Body of pancreas (tissue), 4 donors: ENCODE results near the gene FAM162A. TPM values are rescaled to one million over a fixed set of nuclear protein-coding genes. Genes with fewer than 3 reads are reported as not detected.

Experiments
- ATAC-seq: fragments of 150-250 bp; one replicate; pipeline ENCODE4 v1.9.1; 2016
- DNase-seq, 4 donors: peaks; one replicate each; pipeline ENCODE4 v3.0.0-alpha.2; 2019
- H3K27ac ChIP-seq, 4 donors: fragments of 200-600 bp; sonication (generic); 1 replicate in 3 of 4; 2 replicates in 1 of 4; pipeline versions ENCODE4 v1.5.1 to v1.6.1; 2016 to 2019; ENCODE audit warnings: mild to moderate bottlenecking in 1 of 4, mixed read lengths in 1 of 4, moderate library complexity in 1 of 4
- H3K27me3 ChIP-seq, 2 donors: fragments of 200-600 bp; sonication (generic); one replicate each; pipeline ENCODE4 v1.6.0; 2016; ENCODE audit warnings: mild to moderate bottlenecking in 1 of 2
- H3K36me3 ChIP-seq, 2 donors: fragments of 200-600 bp; sonication (generic); replicated peaks in 1 of 2; 2 replicates each; pipeline ENCODE4 v1.5.1; 2016; ENCODE audit warnings: low read depth in 2 of 2; ENCODE audit not compliant: insufficient read depth in 1 of 2
- H3K4me1 ChIP-seq: fragments of 200-600 bp; sonication (generic); one replicate; pipeline ENCODE4 v1.6.0; 2016
- H3K4me3 ChIP-seq, 2 donors: fragments of 200-600 bp; sonication (generic); 1 replicate in 1 of 2; 2 replicates in 1 of 2; pipeline ENCODE4 v1.5.1; 2016 to 2019
- H3K9me3 ChIP-seq, 3 donors: fragments of 200-600 bp; sonication (generic); 1 replicate in 2 of 3; 2 replicates in 1 of 3; pipeline ENCODE4 v1.5.1; 2016
- POLR2A ChIP-seq, 3 donors: fragments of 450-650 bp; IDR thresholded peaks; one replicate each; pipeline ENCODE4 v1.6.1; 2016; ENCODE audit warnings: antibody characterized with exemption in 3 of 3, mild to moderate bottlenecking in 2 of 3
- WGBS, 2 donors: methylation state at CpG; one replicate each; pipeline ENCODE4 v1.1.5; 2017; 5-methylcytosine and 5-hydroxymethylcytosine counted together
- intact Hi-C: fragments of 100-400 bp; cut with DNase I; formaldehyde crosslinking; loops from one replicate; pipeline ENCODE4 v1.15.1; 2023
- small RNA-seq: library from RNA; depleted of rRNA; stranded (forward); fragments of <200 nt; gene quantifications from one replicate; pipeline ENCODE3, GENCODE V24; 2016
- total RNA-seq, 2 donors: library from RNA; depleted of rRNA; stranded (reverse); fragments of >200 nt; gene quantifications; one replicate each; pipeline ENCODE4 v1.1.0, GENCODE V29; 2016
- TF ChIP-seq, protein P1 (sequence below), 7 experiments: fragments of 450-650 bp in 4 of 7; fragments of 200-600 bp in 3 of 7; sonication (generic) in 3 of 7; IDR thresholded peaks; one replicate each; pipeline ENCODE4 v1.5.1; 2016 to 2019; ENCODE audit warnings: antibody characterized with exemption in 7 of 7

FAM162A gene
- total RNA-seq, 2 donors from 2014 or later, result 8.6 to 24.1 TPM

DNA sequence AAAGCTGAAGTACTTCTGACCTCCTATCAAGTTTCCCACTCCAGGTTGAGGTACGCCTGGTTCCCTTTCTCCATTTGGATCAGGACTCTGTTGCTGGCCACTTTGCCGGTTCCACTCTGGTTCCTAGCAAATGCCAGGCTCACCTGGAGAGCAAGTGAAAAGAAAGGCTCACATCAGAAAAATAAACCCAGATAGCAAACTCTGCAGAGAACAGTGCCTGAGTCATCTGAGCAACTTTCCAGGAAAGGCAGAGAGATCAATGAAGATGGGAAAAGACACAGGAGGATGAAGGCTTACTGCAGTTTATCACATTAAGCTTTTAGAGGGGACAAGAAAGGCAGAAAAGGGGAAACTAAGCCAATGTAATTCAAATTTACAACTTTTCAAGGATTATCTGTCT, 73.7 kb downstream of the FAM162A start:
- DNase-seq (no peak), ATAC-seq (no peak)
- Histone ChIP-seq H3K27ac (no peak overlapping the region), H3K36me3 (peaks cover 0 to 10% of the 10 kb centered on the region in 2 donors), H3K4me1 (peaks cover 15% of the 10 kb centered on the region), H3K4me3 (no peak overlapping the region), H3K9me3 (no peaks in the 10 kb centered on the region), H3K27me3 (no peaks in the 10 kb centered on the region)
- 86 to 97% methylated on average over 2 of the region's 2 CpGs for WGBS, 2 donors
- TF ChIP-seq, protein P1, sequence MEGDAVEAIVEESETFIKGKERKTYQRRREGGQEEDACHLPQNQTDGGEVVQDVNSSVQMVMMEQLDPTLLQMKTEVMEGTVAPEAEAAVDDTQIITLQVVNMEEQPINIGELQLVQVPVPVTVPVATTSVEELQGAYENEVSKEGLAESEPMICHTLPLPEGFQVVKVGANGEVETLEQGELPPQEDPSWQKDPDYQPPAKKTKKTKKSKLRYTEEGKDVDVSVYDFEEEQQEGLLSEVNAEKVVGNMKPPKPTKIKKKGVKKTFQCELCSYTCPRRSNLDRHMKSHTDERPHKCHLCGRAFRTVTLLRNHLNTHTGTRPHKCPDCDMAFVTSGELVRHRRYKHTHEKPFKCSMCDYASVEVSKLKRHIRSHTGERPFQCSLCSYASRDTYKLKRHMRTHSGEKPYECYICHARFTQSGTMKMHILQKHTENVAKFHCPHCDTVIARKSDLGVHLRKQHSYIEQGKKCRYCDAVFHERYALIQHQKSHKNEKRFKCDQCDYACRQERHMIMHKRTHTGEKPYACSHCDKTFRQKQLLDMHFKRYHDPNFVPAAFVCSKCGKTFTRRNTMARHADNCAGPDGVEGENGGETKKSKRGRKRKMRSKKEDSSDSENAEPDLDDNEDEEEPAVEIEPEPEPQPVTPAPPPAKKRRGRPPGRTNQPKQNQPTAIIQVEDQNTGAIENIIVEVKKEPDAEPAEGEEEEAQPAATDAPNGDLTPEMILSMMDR (IDR thresholded peaks at IDR 0.05), result no peak
- TF ChIP-seq POLR2A (IDR thresholded peaks at IDR 0.05), result no peak
- intact Hi-C loops, result no loop called here

DNA sequence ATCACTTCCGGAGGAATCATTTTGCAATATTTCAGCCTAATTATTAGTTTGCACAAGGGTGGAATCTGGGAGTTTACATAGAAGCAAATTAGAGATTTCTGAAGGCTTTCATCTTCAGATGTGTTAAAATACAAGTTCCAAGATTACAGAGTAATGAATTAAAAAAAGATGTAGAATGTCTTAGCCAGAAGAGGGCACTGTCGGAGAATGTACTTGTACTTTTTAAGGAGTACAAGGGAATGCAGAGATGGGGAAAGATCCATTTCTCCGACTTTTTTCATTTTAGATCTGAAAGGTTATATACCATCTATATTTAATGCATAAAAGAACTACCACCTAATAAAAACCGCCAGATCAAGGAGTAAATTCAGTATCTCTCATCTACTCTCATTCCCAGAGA, 75.0 kb downstream of the FAM162A start:
- DNase-seq (no peak), ATAC-seq (no peak)
- Histone ChIP-seq H3K27me3 (no peaks in the 10 kb centered on the region), H3K36me3 (peaks cover 0 to 10% of the 10 kb centered on the region in 2 donors), H3K4me3 (no peak overlapping the region), H3K4me1 (peaks cover 15% of the 10 kb centered on the region), H3K27ac (no peak overlapping the region), H3K9me3 (no peaks in the 10 kb centered on the region)
- TF ChIP-seq, protein P1 (IDR thresholded peaks at IDR 0.05), result peak in 6 of 7 experiments; percentile 27 to 49 (median 38)
- no peak for TF ChIP-seq POLR2A (IDR thresholded peaks at IDR 0.05)
- 52 to 58% methylated on average over 4 of the region's 4 CpGs for WGBS, 2 donors
- intact Hi-C loops, result no loop called here

DNA sequence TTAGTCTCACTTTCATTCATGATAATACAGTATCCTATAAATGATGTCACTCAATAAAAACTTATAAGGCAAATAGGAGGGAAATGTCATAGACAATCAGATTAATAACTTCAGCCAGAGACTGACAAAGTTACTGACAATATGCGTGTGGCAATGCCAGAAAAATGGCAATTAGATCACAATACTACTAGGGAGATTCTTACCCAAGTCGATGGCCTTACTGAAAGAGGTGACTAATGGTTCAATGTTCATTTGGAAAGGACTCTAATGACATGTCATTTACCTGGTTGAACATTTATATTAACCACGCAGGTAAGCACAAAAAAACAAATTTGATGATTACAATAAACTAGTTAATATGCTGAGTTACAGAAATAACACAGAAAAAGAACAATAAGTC, 77.8 kb downstream of the FAM162A start:
- 57 to 61% methylated on average over 3 of the region's 3 CpGs for WGBS, 2 donors
- DNase-seq (no peak), ATAC-seq (no peak)
- TF ChIP-seq, protein P1 (IDR thresholded peaks at IDR 0.05), result no peak
- no peak for TF ChIP-seq POLR2A (IDR thresholded peaks at IDR 0.05)
- Histone ChIP-seq H3K36me3 (peaks cover 0 to 10% of the 10 kb centered on the region in 2 donors), H3K9me3 (no peaks in the 10 kb centered on the region), H3K27ac (no peak overlapping the region), H3K4me3 (no peak overlapping the region), H3K27me3 (no peaks in the 10 kb centered on the region), H3K4me1 (peaks cover 7% of the 10 kb centered on the region)
- intact Hi-C loops, result no loop called here

Small RNA genes within 50 kb of the gene (small RNA-seq; reads per million reads assigned to genes)
- not detected for gene AC083798.1

Other genes starting within 250 kb of the FAM162A start
- 10 to 100 TPM in 1 of 2 donors, 1 to 10 TPM in 1; 8.9 to 11.9 TPM for gene CASR, start 200.5 kb upstream of the FAM162A start, total RNA-seq
- 1 to 10 TPM in 1 of 2 donors, not detected in 1; 1.3 TPM for gene CSTA, start 58.9 kb upstream of the FAM162A start, total RNA-seq
- gene MIX23, start 951 bp upstream of the FAM162A start, total RNA-seq, result 10 to 100 TPM; 17.6 to 36.6 TPM
- gene WDR5B, start 31.9 kb downstream of the FAM162A start, total RNA-seq, result 1 to 10 TPM; 5.6 to 6.2 TPM
- gene KPNA1, start 130.8 kb downstream of the FAM162A start, total RNA-seq, result 10 to 100 TPM; 20.2 to 28.7 TPM
- gene PARP9, start 180.1 kb downstream of the FAM162A start, total RNA-seq, result 10 to 100 TPM; 13.2 to 17.1 TPM
- 10 to 100 TPM; 13.5 to 17.6 TPM for gene DTX3L, start 180.2 kb downstream of the FAM162A start, total RNA-seq
- gene PARP15, start 193.5 kb downstream of the FAM162A start, total RNA-seq, result under 1 TPM in 1 of 2 donors, not detected in 1; 0.52 TPM